H54 (cell line): ENCODE data around the gene SEC14L2.
A peak's percentile ranks its signal among the peaks of the same experiment; 100 is the strongest.

Experiments used
- DNase-seq: peaks from one replicate; pipeline ENCODE4 v3.0.0; 2011; ENCODE audit warnings: low spot score, mixed read lengths; ENCODE audit not compliant: insufficient read length
- FAIRE-seq: peaks from 3 replicates; lab custom pipeline; 2011; peaks lifted over from hg19 to GRCh38; lab: Jason Lieb, UNC
- POLR2A ChIP-seq: IDR thresholded peaks from 2 replicates; pipeline ENCODE4 v1.6.1; 2011; ENCODE audit warnings: low read depth, mild to moderate bottlenecking, low read length

Gene SEC14L2

GRCh38 chr22:30368420-30368819, 28.4 kb upstream of the SEC14L2 start:
- DNase-seq (no peak), FAIRE-seq (no peak)
- no peak for TF ChIP-seq POLR2A

- TF ChIP-seq POLR2A: no peak
- FAIRE-seq (no peak), DNase-seq (no peak)
Measured at GRCh38 chr22:30370641-30371230, 26.1 kb upstream of the SEC14L2 start.

- no peak for FAIRE-seq
- no peak for TF ChIP-seq POLR2A
- no peak for DNase-seq
Measured at GRCh38 chr22:30371321-30371720, 25.5 kb upstream of the SEC14L2 start.

GRCh38 chr22:30371981-30372380, 24.8 kb upstream of the SEC14L2 start:
- no peak for TF ChIP-seq POLR2A
- FAIRE-seq (no peak), DNase-seq (no peak)

- no peak for DNase-seq
- FAIRE-seq: no peak
- TF ChIP-seq POLR2A: no peak
Measured at GRCh38 chr22:30372915-30373314, 23.9 kb upstream of the SEC14L2 start.

GRCh38 chr22:30373331-30374325, 23.2 kb upstream of the SEC14L2 start:
- DNase-seq (no peak), FAIRE-seq (no peak)
- no peak for TF ChIP-seq POLR2A

- no peak for FAIRE-seq
- TF ChIP-seq POLR2A: no peak
- DNase-seq: no peak
Measured at GRCh38 chr22:30375312-30375849, 21.4 kb upstream of the SEC14L2 start.

GRCh38 chr22:30380011-30380410, 16.8 kb upstream of the SEC14L2 start:
- TF ChIP-seq POLR2A: no peak
- FAIRE-seq (no peak), DNase-seq (no peak)

- DNase-seq: no peak
- no peak for FAIRE-seq
- TF ChIP-seq POLR2A: no peak
Measured at GRCh38 chr22:30381264-30381663, 15.6 kb upstream of the SEC14L2 start.

GRCh38 chr22:30382340-30382739, 14.5 kb upstream of the SEC14L2 start:
- DNase-seq (no peak), FAIRE-seq (no peak)
- no peak for TF ChIP-seq POLR2A

- FAIRE-seq: no peak
- no peak for TF ChIP-seq POLR2A
Measured at GRCh38 chr22:30383061-30383460, 13.8 kb upstream of the SEC14L2 start.

GRCh38 chr22:30385942-30386341, 10.9 kb upstream of the SEC14L2 start:
- TF ChIP-seq POLR2A: no peak
- DNase-seq (no peak), FAIRE-seq (no peak)

More at GRCh38 chr22:30383061-30383460, 13.8 kb upstream of the SEC14L2 start:
- DNase-seq: no peak

GRCh38 chr22:30386608-30386959, 10.2 kb upstream of the SEC14L2 start:
- FAIRE-seq: no peak
- no peak for DNase-seq
- TF ChIP-seq POLR2A: no peak

- DNase-seq: peak; percentile 76
- TF ChIP-seq POLR2A: peak; percentile 44; the same call in 1 of the 2 replicates
- FAIRE-seq: no peak
Measured at GRCh38 chr22:30386960-30387827, 9.6 kb upstream of the SEC14L2 start, which contains the start of gene RNF215. Gene RNF215, minus strand, starts transcription at chr22:30387411. Its CDS starts 98 bp downstream, at chr22:30387313.
